22Rv1 (cell line): ENCODE measurements around the gene CAMTA1.

Experiments used
- H3K27ac ChIP-seq: fragments of 450-650 bp; 2 replicates; pipeline ENCODE4 v1.5.1; 2017
- ZFX ChIP-seq: fragments of 450-650 bp; IDR thresholded peaks from 2 replicates; pipeline ENCODE4 v1.6.1; 2017; ENCODE audit warnings: antibody characterized with exemption, borderline replicate concordance
- TF ChIP-seq, protein P1 (sequence below): fragments of 450-650 bp; IDR thresholded peaks from 2 replicates; pipeline ENCODE4 v1.5.1; 2017; ENCODE audit warnings: mild to moderate bottlenecking

The CAMTA1 gene

GRCh38 chr1:7508052-7508933 is 723.0 kb downstream of the CAMTA1 start:
- TF ChIP-seq ZFX, result no peak
- TF ChIP-seq, protein P1, sequence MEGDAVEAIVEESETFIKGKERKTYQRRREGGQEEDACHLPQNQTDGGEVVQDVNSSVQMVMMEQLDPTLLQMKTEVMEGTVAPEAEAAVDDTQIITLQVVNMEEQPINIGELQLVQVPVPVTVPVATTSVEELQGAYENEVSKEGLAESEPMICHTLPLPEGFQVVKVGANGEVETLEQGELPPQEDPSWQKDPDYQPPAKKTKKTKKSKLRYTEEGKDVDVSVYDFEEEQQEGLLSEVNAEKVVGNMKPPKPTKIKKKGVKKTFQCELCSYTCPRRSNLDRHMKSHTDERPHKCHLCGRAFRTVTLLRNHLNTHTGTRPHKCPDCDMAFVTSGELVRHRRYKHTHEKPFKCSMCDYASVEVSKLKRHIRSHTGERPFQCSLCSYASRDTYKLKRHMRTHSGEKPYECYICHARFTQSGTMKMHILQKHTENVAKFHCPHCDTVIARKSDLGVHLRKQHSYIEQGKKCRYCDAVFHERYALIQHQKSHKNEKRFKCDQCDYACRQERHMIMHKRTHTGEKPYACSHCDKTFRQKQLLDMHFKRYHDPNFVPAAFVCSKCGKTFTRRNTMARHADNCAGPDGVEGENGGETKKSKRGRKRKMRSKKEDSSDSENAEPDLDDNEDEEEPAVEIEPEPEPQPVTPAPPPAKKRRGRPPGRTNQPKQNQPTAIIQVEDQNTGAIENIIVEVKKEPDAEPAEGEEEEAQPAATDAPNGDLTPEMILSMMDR, result no peak

DNA sequence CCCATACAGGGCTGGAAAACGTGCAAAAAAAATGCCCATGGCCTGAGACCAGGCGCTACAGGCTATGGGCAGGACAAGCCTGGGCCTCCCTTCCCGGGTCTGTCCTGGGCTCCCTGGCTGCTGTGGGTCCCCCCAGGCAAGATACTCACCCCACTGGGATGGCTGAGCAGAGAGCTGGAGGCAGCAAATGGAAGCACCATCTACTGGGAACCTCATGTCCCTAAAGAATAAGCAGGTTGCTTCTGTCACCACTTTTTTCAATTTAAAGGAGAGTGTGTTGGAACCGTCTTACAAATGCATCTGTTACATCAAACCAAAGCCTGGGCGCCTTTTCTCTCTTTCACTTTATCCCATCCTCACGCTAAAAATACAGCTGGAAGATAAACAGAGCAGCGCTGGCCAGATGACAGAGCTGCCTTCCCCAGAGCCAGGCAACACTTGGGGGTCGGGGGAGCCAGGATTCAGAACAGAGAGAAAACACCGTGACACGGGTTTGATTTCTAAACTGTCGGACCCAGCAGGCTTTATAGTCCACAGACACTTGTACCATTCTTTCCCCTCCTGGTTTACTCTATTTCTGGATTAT is 723.8 kb downstream of the CAMTA1 start:
- no peak for TF ChIP-seq ZFX
- TF ChIP-seq, protein P1, result no peak
- H3K27ac ChIP-seq, result no peak overlapping the region

More at GRCh38 chr1:7508052-7508933, 723.0 kb downstream of the CAMTA1 start:
- no peak overlapping the region for H3K27ac ChIP-seq

DNA sequence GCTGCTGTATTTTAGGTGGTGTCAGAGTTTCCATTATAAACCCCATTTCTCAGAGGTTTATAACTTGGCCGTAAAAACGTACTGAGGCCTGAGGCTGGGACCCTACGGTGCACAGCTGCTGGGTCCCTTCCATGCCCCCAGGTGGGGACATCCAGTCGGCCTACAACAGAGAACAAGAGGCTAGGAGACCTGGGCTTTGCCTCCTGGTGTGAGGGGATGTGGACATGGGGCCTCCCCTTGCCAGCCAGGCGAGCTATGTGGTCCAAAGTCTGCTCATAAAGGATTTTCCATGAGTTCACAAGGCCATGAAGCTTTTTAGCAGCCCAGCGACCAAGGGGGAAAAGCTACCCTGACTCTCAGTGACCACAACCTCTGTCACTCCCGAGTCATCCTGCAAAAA is 724.3 kb downstream of the CAMTA1 start:
- no peak overlapping the region for H3K27ac ChIP-seq
- no peak for TF ChIP-seq ZFX
- TF ChIP-seq, protein P1, result no peak

GRCh38 chr1:7510389-7510931 is 725.2 kb downstream of the CAMTA1 start:
- TF ChIP-seq, protein P1, result no peak
- TF ChIP-seq ZFX, result no peak
- H3K27ac ChIP-seq, result no peak overlapping the region

- no peak overlapping the region for H3K27ac ChIP-seq
- no peak for TF ChIP-seq ZFX
- TF ChIP-seq, protein P1, result no peak
Measured at GRCh38 chr1:7511381-7511780, 726.1 kb downstream of the CAMTA1 start.

DNA sequence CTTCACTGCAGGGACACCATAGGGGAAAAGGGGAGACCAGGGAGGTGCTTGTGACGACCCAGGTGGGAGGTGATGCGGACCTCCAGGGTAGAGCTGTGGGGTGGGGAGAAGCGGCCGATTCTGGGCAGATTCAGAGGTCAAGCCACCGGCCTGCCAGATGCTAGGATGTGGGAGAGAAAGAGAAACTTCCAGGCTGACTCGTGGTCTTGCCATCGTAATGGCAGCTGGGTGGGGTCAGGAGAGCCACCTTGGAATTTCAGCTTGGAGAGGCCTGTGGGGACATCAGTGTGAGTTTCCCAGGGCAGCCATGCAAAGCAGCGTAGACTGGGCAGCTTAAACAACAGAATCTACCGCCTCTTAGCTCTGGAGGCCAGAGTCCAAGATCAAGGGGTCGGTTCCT is 727.8 kb downstream of the CAMTA1 start:
- TF ChIP-seq, protein P1, result no peak
- no peak for TF ChIP-seq ZFX
- no peak overlapping the region for H3K27ac ChIP-seq

- no peak for TF ChIP-seq ZFX
- TF ChIP-seq, protein P1, result no peak
- no peak overlapping the region for H3K27ac ChIP-seq
Measured at GRCh38 chr1:7515175-7515574, 729.9 kb downstream of the CAMTA1 start.
